Mesendoderm (in vitro differentiated cells): ENCODE measurements around the gene BCKDK.
"Not testable (repeated sequence)": the region's sequence is repeated elsewhere in the genome, so short reads cannot be mapped to it uniquely, and the experiment has no call there.

ENCODE experiments used
- DNase-seq: peaks from one replicate; pipeline ENCODE4 v3.0.0; 2013
- H2AK5ac ChIP-seq: 2 replicates; pipeline ENCODE4 v1.6.1; 2013; ENCODE audit warnings: low read length, inconsistent platforms
- H2BK120ac ChIP-seq: 2 replicates; pipeline ENCODE4 v1.6.1; 2013; ENCODE audit warnings: low read depth, mild to moderate bottlenecking, low read length, moderate library complexity, mixed read lengths
- H2BK15ac ChIP-seq: replicated peaks from 2 replicates; pipeline ENCODE4 v1.6.1; 2013; ENCODE audit warnings: low read depth, mild to moderate bottlenecking, moderate library complexity
- H2BK5ac ChIP-seq: 2 replicates; pipeline ENCODE4 v1.6.1; 2013; ENCODE audit warnings: low read length, inconsistent platforms
- H3K18ac ChIP-seq: 2 replicates; pipeline ENCODE4 v1.6.1; 2013; ENCODE audit warnings: mild to moderate bottlenecking, low read length, mixed read lengths
- H3K23ac ChIP-seq: one replicate; pipeline ENCODE4 v1.6.1; 2013; ENCODE audit warnings: low read length
- H3K27ac ChIP-seq: 2 replicates; pipeline ENCODE4 v1.5.1; 2013; ENCODE audit warnings: low read depth, mild to moderate bottlenecking, inconsistent platforms, low read length, moderate library complexity
- H3K27me3 ChIP-seq: 2 replicates; pipeline ENCODE4 v1.6.1; 2013; ENCODE audit warnings: low read length, control low read depth, mild to moderate bottlenecking, inconsistent platforms; ENCODE audit not compliant: insufficient read depth, poor library complexity
- H3K36me3 ChIP-seq: 2 replicates; pipeline ENCODE4 v1.6.1; 2013; ENCODE audit warnings: low read length, inconsistent platforms; ENCODE audit not compliant: control insufficient read depth, insufficient read depth
- H3K4ac ChIP-seq: one replicate; pipeline ENCODE4 v1.6.1; 2013; ENCODE audit warnings: low read depth, mild to moderate bottlenecking, low read length, moderate library complexity
- H3K4me1 ChIP-seq: 2 replicates; pipeline ENCODE4 v1.6.1; 2013; ENCODE audit warnings: low read depth, low read length, inconsistent platforms; ENCODE audit not compliant: control insufficient read depth
- H3K4me2 ChIP-seq: 2 replicates; pipeline ENCODE4 v1.6.1; 2013; ENCODE audit warnings: low read length
- H3K4me3 ChIP-seq: 2 replicates; pipeline ENCODE4 v1.5.1; 2013; ENCODE audit warnings: mild to moderate bottlenecking, low read length
- H3K56ac ChIP-seq: one replicate; pipeline ENCODE4 v1.6.1; 2013; ENCODE audit warnings: low read length
- H3K79me1 ChIP-seq: 2 replicates; pipeline ENCODE4 v1.6.1; 2013; ENCODE audit warnings: low read length, inconsistent platforms
- H3K79me2 ChIP-seq: 2 replicates; pipeline ENCODE4 v1.6.1; 2013; ENCODE audit warnings: mild to moderate bottlenecking, low read length; ENCODE audit not compliant: control insufficient read depth, insufficient read depth
- H3K9ac ChIP-seq: 2 replicates; pipeline ENCODE4 v1.6.1; 2013; ENCODE audit warnings: low read length, inconsistent platforms
- H4K5ac ChIP-seq: one replicate; pipeline ENCODE4 v1.6.1; 2013; ENCODE audit warnings: low read length
- H4K8ac ChIP-seq: one replicate; pipeline ENCODE4 v1.6.1; 2013; ENCODE audit warnings: low read depth, mild to moderate bottlenecking, control low read depth, low read length, moderate library complexity
- WGBS: extraction: QIAGEN DNeasy Blood & Tissue Kit; methylation state at CpG from one replicate; pipeline ENCODE4 v1.1.7; 2013; ENCODE audit warnings: low lambda C conversion rate, missing lambda C conversion rate; ENCODE audit not compliant: insufficient coverage; ENCODE audit errors: extremely low coverage; 5-methylcytosine and 5-hydroxymethylcytosine counted together

The BCKDK gene

DNA sequence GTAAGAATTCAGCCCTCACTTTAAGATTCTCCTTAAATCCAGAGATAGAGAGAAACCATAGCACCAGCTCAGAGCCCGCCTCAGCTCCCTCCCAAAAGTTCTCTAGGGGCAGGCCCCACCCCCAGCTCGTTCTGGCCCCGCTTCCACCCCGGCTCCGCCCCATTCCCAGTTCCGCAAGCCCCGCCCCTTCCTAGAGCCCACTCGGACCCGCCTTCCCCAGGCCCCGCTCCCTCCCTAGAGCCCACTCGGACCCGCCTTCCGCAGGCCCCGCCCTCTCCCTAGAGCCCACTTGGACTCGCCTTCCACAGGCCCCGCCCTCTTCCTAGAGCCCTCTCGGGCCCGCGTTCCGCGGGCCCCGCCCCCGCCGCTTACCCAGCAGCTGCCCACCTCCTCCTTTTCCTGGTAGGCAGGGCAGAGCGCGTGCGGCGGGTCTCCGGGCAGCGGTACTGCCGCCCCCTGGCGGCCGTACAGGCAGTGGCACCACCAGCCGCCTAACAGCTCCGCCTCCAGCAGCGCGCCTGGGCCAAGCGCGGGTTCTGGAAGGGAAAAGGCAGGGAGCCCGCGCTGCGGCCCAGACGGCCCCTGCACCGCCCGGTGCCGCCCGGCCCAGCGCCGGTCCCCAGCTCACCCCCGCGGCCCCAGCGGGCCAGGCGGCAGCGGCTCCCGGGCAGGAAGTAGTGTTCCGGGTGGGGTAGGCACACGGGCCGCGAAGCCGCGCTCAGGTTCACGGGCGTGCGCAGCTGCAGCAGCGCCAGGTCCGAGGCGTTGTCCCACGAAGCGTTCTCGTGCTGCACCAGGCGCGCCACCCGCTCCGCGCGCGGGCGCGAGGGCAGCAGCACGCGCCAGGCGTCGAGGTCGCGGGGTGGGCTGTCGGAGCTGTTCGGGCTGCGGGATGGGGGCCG is 34.2 kb downstream of the BCKDK start:
- no CpG with 5 or more reads among the region's 89 CpGs for WGBS
- peak overlapping the region; percentile 80 for H3K4me2 ChIP-seq
- no peak overlapping the region for H3K4ac ChIP-seq
- no peak overlapping the region for H3K4me3 ChIP-seq
- no peak overlapping the region for H2BK15ac ChIP-seq
- no peak overlapping the region for H2BK120ac ChIP-seq
- peak overlapping the region; percentile 93 for H3K56ac ChIP-seq
- no peak overlapping the region for H2BK5ac ChIP-seq
- H3K27me3 ChIP-seq = no peaks in the 10 kb centered on the region
- H3K9ac ChIP-seq = peak overlapping the region; percentile 80
- no peaks in the 10 kb centered on the region for H3K79me1 ChIP-seq
- no peak overlapping the region for H4K8ac ChIP-seq
- H3K79me2 ChIP-seq = no peaks in the 10 kb centered on the region
- no peak overlapping the region for H4K5ac ChIP-seq
- no peak overlapping the region for H3K23ac ChIP-seq
- H2AK5ac ChIP-seq = no peak overlapping the region
- peak overlapping the region; percentile 60 for H3K27ac ChIP-seq
- peak; percentile 99 for DNase-seq
- H3K18ac ChIP-seq = peak overlapping the region; percentile 94
- no peaks in the 10 kb centered on the region for H3K36me3 ChIP-seq
- H3K4me1 ChIP-seq = peaks cover 14% of the 10 kb centered on the region

DNA sequence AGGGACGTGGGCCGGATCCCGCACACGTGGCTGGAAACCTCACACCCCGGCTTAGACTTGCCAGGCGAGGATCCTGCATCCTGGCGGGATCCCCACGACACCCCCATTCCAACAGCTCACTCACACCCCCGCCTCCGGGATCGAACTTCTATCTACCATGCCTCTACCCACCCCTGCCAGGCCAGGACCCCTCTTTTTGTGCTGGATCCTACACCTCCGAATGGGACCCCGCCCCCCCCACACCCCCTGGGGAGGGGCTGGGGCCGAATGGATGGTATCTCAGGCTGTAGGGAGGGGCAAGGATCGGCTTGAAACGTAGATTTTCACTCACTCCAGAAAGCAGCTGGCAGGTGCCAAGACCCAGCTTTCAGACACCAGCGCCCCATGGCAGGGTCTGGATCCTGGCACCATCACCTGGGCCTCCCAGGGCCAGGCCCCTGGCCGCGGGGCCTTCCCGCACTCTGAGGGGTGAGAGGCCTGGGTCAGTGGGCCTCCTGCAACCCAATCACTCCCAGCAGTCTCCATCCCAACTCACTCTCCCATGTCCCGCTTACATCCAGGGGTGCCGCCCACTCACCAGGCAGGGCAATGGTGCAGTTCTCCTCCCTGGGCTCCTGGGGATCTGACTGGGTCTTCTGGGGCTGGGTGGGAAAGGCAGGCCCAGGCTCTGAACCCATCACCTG is 35.0 kb downstream of the BCKDK start:
- Histone ChIP-seq H3K27ac (no peak overlapping the region), H3K23ac (no peak overlapping the region), H2AK5ac (no peak overlapping the region), H3K4ac (no peak overlapping the region), H2BK5ac (no peak overlapping the region), H3K79me1 (no peaks in the 10 kb centered on the region), H3K36me3 (no peaks in the 10 kb centered on the region), H3K27me3 (peaks cover 3% of the 10 kb centered on the region), H3K79me2 (no peaks in the 10 kb centered on the region), H3K4me1 (peaks cover 14% of the 10 kb centered on the region), H2BK15ac (no peak overlapping the region), H3K56ac (peak overlapping the region; percentile 93), H2BK120ac (no peak overlapping the region), H4K8ac (no peak overlapping the region), H3K4me3 (no peak overlapping the region), H3K18ac (peak overlapping the region; percentile 94), H3K4me2 (no peak overlapping the region), H4K5ac (no peak overlapping the region), H3K9ac (peak overlapping the region; percentile 80)
- no CpG with 5 or more reads among the region's 22 CpGs for WGBS
- no peak for DNase-seq

DNA sequence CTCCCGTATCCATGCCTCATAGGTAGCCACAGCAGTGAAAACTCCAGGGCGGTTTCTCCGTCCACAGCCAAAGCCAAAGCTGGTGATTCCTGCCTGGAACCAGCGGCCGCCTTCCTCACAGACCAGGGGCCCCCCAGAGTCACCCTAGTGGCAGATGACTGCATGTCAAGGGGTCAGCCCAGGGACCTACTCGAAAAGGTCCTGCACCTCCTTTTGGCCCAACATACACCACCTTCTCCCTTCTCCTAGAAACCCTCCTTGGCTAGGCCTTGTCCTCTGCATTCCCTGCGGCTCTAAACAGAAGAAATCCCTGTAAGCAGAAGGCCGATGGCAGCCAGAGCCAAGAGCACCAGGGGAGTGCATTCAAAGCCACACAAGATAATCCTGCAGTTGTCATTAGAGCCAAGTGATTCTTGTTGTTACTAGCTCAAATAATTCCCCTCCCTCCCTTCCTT is 35.5 kb downstream of the BCKDK start:
- no peak overlapping the region for H2BK120ac ChIP-seq
- no peak overlapping the region for H2BK15ac ChIP-seq
- H3K4ac ChIP-seq = no peak overlapping the region
- peaks cover 3% of the 10 kb centered on the region for H3K27me3 ChIP-seq
- H3K56ac ChIP-seq = no peak overlapping the region
- no peak overlapping the region for H3K23ac ChIP-seq
- no peaks in the 10 kb centered on the region for H3K79me2 ChIP-seq
- H3K4me1 ChIP-seq = peaks cover 9% of the 10 kb centered on the region
- H2BK5ac ChIP-seq = no peak overlapping the region
- H4K8ac ChIP-seq = no peak overlapping the region
- DNase-seq = no peak
- WGBS = no CpG with 5 or more reads among the region's 8 CpGs
- no peak overlapping the region for H4K5ac ChIP-seq
- H3K79me1 ChIP-seq = no peaks in the 10 kb centered on the region
- no peak overlapping the region for H3K27ac ChIP-seq
- no peaks in the 10 kb centered on the region for H3K36me3 ChIP-seq
- H3K4me2 ChIP-seq = no peak overlapping the region
- H3K9ac ChIP-seq = no peak overlapping the region
- H3K18ac ChIP-seq = no peak overlapping the region
- H2AK5ac ChIP-seq = no peak overlapping the region
- no peak overlapping the region for H3K4me3 ChIP-seq

DNA sequence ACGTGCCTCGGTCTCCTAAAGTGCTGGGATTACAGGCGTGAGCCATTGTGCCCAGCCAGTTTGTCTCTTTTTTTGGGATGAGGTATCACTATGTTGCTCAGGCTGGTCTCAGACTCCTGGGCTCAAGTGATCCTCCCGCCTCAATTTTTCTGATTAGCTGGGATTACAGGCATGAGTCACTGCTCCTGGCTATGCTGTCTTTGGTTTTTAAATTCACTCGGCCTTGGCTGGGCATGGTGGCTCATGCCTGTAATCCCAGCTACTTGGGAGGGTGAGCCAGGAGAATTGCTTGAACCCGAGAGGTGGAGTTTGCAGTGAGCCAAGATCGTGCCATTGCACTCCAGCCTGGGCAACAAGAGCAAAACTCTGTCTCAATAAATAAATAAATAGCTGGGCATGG is 36.2 kb downstream of the BCKDK start:
- not testable (repeated sequence) for H3K4me2 ChIP-seq, H3K23ac ChIP-seq, H3K27me3 ChIP-seq, H2AK5ac ChIP-seq, H3K27ac ChIP-seq, H3K4ac ChIP-seq, H2BK15ac ChIP-seq, H3K18ac ChIP-seq, H4K5ac ChIP-seq, H2BK5ac ChIP-seq, H3K79me1 ChIP-seq, H3K9ac ChIP-seq, H3K79me2 ChIP-seq, H3K4me1 ChIP-seq, H4K8ac ChIP-seq, H3K36me3 ChIP-seq, H2BK120ac ChIP-seq, H3K56ac ChIP-seq, H3K4me3 ChIP-seq, DNase-seq
- no CpG with 5 or more reads among the region's 7 CpGs for WGBS

DNA sequence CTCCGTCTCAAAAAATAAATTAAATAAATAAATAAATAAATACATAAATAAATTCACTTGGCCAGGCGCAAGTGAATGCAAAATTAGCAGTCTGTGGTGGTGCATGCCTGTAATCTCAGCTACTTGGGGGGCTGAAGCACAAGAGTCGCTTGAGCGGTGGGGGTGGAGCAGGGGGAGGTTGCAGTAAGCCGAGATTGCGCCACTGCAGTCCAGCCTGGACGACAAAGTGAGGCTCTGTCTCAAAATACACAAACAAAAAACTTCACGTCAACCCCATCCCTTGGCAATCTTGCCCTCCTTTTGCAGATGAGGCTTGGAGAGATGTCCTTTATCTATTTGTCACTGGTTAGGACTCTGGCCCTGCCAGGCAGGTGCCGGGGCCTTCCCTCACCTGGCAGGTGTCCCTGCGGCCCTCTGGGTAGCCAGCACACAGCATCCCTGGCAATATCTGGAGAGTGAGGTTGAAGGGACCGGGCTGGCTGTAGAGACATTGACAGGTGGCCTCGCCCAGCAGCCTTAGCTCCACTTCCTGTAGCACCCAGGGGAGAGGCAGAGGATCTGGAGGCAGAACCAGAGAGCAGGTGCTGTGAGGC is 37.3 kb downstream of the BCKDK start:
- Histone ChIP-seq H4K8ac (no peak overlapping the region), H3K4ac (no peak overlapping the region), H3K79me2 (no peaks in the 10 kb centered on the region), H3K27ac (no peak overlapping the region), H3K18ac (no peak overlapping the region), H3K4me3 (no peak overlapping the region), H3K36me3 (no peaks in the 10 kb centered on the region), H3K79me1 (no peaks in the 10 kb centered on the region), H3K4me1 (peaks cover 3% of the 10 kb centered on the region), H2AK5ac (no peak overlapping the region), H4K5ac (no peak overlapping the region), H3K56ac (no peak overlapping the region), H3K9ac (no peak overlapping the region), H2BK5ac (no peak overlapping the region), H3K27me3 (peaks cover 3% of the 10 kb centered on the region), H2BK15ac (no peak overlapping the region), H2BK120ac (no peak overlapping the region), H3K23ac (no peak overlapping the region), H3K4me2 (no peak overlapping the region)
- no CpG with 5 or more reads among the region's 12 CpGs for WGBS
- DNase-seq = no peak
